ENCODE data around the gene SURF2.
A peak's percentile ranks its signal among the peaks of the same experiment; 100 is the strongest.

GRCh38 chr9:133342570-133342969, 13.8 kb upstream of the SURF2 start:
- TF ChIP-seq JUND (IDR thresholded peaks at IDR 0.05) (no peak), CTCF (IDR thresholded peaks at IDR 0.05 in 2 of 3, conservative IDR thresholded peaks at IDR 0.05 in 1 of 3; ENCODE audit: borderline replicate concordance in 1 of 3, insufficient read depth in 1 of 3, low read depth in 2 of 3, low read length in 2 of 3) (peak in 2 of 3 experiments; percentile 14 to 35; a peak in 3 of 6 replicates)
